ENCODE results near the gene GLRX5. TPM values are rescaled to one million over a fixed set of nuclear protein-coding genes. Genes with fewer than 3 reads are reported as not detected.

The GLRX5 gene
- polyA plus RNA-seq, 3 donors: 61.0 to 72.2 (median 71.6) TPM

Other genes with a start within 250 kb of the GLRX5 start
- gene CLMN, start 215.1 kb upstream of the GLRX5 start, polyA plus RNA-seq (ENCODE audit: insufficient read length in 3 of 3): 10 to 100 TPM; 18.2 to 41.5 (median 30.6) TPM
- 1 to 10 TPM; 2.0 to 2.9 (median 2.2) TPM for gene SYNE3, start 18.4 kb upstream of the GLRX5 start, polyA plus RNA-seq (ENCODE audit: insufficient read length in 3 of 3)
- under 1 TPM in 2 of 3 donors, not detected in 1; 0.30 to 0.40 TPM for gene TCL1B, start 151.4 kb downstream of the GLRX5 start, polyA plus RNA-seq (ENCODE audit: insufficient read length in 3 of 3)
- 1 to 10 TPM in 1 of 3 donors, under 1 TPM in 2; 0.50 to 1.8 (median 0.75) TPM for gene TCL1A, start 179.1 kb downstream of the GLRX5 start, polyA plus RNA-seq (ENCODE audit: insufficient read length in 3 of 3)